HG03097 (cell line): Measurements from ENCODE around the gene TSPAN18.

Source experiments
- ATAC-seq: cut with Tn5 transposase; IDR thresholded peaks from one replicate; pipeline ENCODE4 v1.9.1; 2021; ENCODE audit not compliant: unreplicated experiment, low FRiP score

The TSPAN18 gene

DNA sequence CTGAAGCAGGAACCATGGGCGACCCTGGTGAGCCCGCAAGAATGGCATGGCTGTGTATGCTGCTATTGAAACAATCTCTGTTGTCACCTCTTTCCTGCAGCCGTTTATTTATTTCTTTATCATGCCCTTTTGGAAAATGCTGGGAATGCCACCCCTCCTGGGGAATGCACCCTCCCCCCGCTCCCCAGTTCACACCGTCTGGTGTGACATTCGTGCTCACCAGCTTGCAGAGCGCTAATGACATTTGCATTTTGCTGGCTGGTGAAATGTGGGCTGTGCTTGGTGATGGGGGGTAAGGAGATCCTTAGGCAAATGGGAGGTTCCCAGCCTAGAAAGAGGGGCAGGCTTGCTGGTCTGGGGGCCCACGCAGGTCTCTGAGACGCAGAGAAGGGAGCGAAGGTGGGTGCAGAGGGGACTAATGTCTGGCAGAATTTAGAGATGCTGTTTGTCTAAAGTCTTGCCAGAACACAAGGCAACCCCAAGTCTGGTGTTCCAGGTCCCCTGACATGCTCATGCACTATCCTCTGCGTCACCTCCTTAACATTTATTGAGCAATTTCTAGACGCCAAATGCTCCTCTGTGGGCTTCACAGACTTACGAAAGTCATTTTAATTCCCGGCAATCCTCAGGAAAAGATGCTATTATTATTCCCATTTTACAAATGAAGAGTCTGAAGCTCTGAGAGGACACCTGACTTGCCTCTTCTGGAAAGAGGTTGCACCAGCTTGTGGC is 132.2 kb downstream of the TSPAN18 start:
- ATAC-seq = no peak

DNA sequence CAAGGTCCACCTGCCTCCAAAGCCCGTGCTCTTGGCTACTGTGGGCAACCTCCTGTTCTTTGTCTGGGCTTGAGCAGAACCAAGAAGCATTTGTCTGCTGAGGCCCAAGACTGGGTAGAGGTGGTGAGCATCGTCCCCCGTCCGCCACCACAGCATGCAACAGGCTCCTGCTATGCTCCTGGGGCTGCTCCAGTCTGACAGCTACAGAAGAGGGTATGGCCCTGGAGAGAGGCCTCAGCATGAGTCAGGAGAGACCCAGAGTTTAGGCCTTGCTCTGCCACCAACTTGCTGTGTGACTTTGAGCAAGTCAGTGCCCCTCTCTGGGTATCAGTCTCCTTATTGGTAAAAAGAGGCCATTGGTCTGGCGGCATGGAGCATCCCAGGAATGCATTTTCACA is 132.8 kb downstream of the TSPAN18 start:
- ATAC-seq = no peak

DNA sequence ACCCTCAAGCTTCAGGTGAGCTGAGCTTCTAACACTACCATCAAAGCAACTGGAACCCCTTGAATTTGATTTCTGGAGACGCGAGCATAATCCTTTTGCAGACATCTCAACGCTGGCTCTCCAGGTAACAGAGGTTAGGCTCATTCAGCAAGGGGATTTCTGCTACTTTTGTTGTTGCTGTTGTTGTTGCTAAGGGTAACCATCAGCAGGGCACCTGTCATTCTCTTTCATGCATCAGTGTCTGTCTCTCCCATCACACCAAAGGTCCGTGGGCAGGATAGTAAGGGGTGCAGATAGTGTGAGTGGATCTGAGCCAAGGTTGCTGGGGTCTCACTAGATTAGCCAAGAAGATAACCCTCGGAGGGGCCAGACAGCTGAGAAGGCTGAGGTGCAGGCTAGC is 133.6 kb downstream of the TSPAN18 start:
- ATAC-seq = no peak

- peak; percentile 100 for ATAC-seq
Observed at GRCh38 chr11:44861849-44862557, 135.2 kb downstream of the TSPAN18 start.

DNA sequence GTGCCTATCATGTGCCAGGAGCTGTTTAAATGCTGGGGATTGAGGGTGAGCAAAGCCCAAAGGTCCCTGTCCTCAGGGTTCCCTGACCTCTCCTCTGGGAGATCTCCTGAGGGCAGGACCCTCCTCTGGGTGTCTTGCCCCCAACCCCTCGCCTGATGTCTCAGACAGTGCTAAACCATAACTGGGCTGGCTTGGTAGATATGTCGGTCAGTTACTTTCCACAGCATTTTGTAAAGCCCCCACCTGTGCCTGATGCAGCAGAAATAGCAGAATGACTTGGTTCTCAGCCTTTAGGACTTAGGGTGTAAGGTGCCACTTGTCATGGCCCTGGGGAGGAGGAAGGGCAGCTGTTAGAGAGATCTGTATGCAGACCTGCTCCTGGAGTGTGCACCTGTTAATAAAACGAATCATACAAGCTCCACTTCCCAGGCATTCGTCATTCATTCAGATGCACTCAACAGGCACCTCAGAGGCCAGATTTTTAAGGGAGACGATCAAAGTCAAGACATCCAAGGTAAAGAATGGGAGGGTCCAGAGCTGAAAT is 135.9 kb downstream of the TSPAN18 start:
- ATAC-seq = no peak

GRCh38 chr11:44863231-44863630 is 136.5 kb downstream of the TSPAN18 start:
- ATAC-seq = no peak

DNA sequence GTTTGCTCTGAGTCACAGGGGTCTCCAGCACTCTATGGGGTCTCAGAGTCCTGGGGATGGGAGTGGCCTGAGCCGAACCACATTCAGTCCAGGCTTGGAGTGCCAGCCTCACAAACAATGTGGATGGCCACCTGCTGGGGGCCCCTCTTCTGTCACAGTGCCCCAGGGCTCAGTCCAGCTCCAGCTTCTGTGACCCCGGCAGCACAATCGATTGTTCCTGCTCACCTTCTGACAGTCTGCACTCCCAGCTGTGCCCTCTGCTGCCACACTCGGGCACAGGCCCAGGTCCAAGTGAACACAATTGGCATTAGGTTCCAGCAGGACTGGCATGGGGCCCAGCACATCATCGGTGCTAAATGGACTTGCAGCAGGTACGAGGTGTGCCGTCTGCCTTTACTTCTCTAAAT is 139.1 kb downstream of the TSPAN18 start:
- no peak for ATAC-seq

DNA sequence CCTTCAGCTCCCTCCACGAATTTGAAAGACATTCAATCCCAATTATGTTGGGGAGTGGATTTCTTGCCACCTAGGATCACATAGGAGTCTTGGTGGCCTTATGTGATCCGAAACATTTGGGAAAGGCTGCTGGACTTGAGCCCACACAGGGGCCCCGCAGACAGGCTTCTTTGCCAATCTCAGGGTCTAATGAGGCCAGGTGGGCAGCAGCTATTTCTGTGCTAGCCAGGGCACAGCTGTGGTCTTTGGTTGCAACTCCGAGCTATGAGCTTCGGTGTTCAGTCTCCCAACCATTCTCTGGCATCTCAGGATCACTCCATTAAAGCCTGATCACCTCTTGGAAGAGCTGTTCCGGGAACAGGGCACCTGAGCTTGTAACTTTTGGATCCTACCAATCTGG is 139.5 kb downstream of the TSPAN18 start:
- ATAC-seq = no peak

DNA sequence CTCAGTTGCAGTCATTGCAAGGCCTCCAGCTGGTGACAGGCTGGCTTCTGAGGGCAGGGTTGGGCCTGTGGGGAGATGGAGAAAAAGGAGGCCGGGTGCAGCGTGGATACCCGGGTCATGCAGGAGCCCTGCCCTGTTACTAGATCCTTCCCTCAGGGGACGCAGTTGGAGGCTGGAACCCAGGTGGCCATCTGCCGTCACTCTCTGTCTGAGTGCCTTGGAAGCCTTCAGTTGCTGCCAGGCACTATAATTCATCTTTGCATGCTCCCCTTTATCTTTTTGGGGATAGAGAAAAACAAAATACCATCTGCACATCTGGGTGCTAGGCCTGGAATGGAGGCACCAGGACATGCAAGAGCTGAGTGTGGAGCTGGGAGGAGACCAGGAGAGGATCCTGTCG is 141.3 kb downstream of the TSPAN18 start:
- no peak for ATAC-seq

DNA sequence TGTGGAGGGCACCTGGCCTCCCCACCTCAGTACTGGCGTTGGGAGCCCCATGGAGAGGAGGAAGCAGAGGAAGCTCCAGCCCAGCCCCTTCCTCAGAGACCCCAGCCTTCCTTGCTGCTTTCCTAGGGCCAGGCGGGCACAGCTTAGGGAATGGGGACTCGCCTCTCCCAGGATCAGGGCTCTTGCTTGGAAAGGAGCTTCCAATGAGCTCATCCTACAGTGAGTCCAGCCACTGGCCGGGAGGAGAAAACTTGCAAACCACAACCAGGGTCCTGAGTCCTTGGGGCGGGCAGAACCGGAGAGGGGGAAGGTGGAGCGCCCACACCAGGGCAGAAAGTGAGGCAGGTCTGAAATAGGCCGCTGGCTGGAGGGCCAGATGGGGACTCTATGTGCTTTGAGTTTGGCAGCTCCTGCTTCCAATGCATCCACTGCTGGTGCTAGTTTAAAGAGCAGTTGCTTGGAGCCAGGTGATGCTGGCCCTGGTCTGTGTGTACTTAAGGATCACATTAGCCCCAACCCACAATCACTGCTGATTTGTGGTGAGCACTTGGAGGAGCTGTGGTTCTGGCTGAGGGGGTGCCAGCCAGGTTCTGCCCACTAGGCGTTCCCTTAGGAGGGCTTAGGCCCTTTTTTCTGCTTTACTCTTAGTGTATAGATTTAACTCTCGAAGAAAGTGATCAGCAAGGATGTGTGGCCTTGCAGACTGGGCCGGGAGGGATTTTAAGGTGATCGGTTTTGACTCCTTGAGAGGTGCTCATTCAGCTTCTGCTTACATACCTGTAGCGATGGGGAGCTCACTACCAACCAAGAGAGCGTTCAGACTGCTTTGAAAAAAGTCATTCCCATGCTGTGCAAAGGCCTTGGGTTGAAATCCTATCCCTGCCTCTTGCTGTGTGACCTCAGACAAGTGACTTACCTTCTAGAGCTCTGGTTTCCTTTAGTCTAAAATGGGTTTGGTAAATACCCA is 142.0 kb downstream of the TSPAN18 start:
- no peak for ATAC-seq

DNA sequence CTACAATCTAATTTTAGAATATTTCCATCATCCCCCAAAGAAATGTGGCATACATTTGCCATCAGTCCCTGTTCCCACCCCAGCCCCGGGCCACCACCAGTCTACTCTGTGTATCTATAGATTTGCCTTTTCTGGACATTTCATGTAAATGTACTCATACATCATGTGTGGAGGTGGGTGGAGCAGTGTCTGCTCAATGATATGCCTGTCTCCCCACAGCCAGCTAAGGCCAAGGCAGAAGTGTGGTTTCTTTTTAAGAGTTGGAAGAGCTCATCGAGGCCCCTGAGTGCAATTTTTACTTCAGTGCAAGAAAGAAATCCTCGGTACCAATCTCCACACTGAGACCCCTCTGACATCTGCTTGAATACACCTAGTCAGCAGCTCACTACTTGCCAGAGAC is 143.4 kb downstream of the TSPAN18 start:
- no peak for ATAC-seq

- no peak for ATAC-seq
Observed at GRCh38 chr11:44870615-44871176, 143.9 kb downstream of the TSPAN18 start.

GRCh38 chr11:44871682-44872081 is 144.9 kb downstream of the TSPAN18 start:
- peak; percentile 77 for ATAC-seq

- no peak for ATAC-seq
Observed at GRCh38 chr11:44872556-44872955, 145.8 kb downstream of the TSPAN18 start.

DNA sequence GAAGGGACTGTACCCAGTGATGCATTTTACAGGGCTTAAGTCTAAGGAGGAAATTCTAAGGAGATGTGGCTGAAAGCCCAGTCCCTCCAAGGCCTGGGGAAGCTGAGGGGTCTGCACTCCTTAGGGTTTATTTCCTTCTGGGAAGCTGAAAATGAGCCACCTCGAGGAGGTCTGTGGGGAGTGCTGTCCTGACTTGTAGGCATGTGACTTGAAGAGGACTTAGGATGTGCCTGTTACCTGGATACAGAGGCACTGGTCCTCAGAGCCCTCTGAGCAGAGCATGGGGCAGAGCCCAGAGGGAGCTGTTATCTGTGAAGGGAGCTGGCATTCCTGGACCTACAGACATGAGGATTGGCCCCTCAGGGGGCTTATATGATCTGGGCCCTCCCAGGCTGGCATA is 146.8 kb downstream of the TSPAN18 start:
- ATAC-seq = no peak

DNA sequence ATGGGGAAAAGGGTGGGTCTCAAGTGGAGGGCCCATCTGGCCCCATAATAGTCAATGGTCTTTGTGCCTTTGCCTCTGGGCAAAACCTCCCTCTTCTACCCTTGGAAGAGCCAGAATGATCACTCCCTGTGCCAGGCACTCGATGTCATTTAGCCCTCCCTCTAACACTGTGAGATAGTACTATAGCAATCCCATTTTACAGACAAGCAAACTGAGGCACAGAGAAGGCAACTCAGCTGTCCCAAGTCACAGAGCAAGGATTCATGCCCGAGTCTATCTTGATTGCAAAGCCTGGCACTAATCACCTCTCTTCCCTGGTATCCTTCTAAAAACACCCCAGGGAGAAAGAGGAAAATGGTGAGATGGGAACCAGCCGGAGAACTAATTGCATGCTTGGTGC is 147.5 kb downstream of the TSPAN18 start:
- ATAC-seq = no peak

GRCh38 chr11:44875037-44875436 is 148.3 kb downstream of the TSPAN18 start:
- ATAC-seq = no peak

DNA sequence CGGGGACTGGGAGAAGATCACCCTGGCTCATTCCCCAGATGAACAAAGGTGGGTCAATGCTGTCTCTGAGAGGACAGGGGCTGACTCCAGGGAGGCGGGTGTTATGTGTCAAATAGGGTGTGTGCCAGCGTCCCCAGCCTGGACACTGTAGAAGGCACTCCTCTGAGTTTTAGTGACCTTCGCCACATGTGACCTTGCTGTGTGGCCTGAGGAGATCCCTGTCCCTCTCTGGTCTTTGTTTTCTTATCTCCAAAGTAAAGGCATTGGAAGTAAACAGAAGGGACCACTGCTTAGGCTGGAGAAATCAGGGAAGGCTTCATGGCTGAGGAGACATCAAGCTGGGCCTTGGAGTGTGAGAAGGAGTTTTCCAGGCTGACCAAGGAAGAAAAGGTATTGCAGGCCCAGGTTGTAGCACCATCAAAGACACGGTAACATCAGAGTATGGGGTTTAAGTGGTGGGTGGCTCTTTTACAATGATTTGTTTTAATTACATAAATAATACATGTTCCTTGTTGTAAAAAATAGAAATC is 149.5 kb downstream of the TSPAN18 start:
- no peak for ATAC-seq

DNA sequence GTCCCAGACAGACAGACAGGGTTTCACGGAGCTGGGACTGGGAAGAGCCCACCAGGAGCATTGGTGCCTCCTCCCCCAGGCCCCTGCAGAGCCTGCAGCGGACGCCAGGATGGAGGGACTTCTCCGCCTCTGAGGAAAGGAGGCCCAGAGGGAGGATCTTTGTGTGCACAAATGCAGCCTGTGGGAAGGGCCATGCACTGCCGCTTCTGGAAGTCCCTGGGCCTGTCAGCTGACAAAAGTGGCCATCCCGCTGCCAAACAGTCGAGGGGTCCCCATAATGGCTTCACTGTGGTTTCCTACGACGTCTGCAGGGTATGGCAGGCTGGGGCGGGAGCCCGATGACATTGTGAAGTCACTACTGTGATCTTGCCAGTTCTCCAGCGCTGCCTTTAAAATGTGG is 150.1 kb downstream of the TSPAN18 start:
- no peak for ATAC-seq
